Stimulated activated CD8-positive, alpha-beta memory T cell treated with anti-CD3 and anti-CD28 coated beads, Interleukin-12 subunit alpha, Interleukin-12 subunit beta, amount 100 ng/mL, for 1 hour (primary cell): ENCODE results near the gene RAB19.
A peak's percentile ranks its signal among the peaks of the same experiment; 100 is the strongest.

Source experiments
- DNase-seq: peaks from one replicate; pipeline ENCODE4 v3.0.0-alpha.2; 2020; ENCODE audit warnings: low read depth

Gene RAB19

GRCh38 chr7:140403878-140404564 lies at the start of gene RAB19:
RAB19 (plus strand) TSS chr7:140404058; CDS start chr7:140407647, 3,589 bp downstream.
- DNase-seq = peak; percentile 26

- DNase-seq = no peak
Observed at GRCh38 chr7:140358024-140358411, 45.8 kb upstream of the RAB19 start.

GRCh38 chr7:140358412-140359051 lies 45.3 kb upstream of the RAB19 start:
- no peak for DNase-seq

- no peak for DNase-seq
Observed at GRCh38 chr7:140360697-140361229, 43.1 kb upstream of the RAB19 start.

GRCh38 chr7:140364819-140365218 lies 39.0 kb upstream of the RAB19 start:
- no peak for DNase-seq

GRCh38 chr7:140367528-140367927 lies 36.3 kb upstream of the RAB19 start:
- no peak for DNase-seq

GRCh38 chr7:140369294-140369693 lies 34.6 kb upstream of the RAB19 start:
- no peak for DNase-seq

- DNase-seq = no peak
Observed at GRCh38 chr7:140375323-140375722, 28.5 kb upstream of the RAB19 start.

- no peak for DNase-seq
Observed at GRCh38 chr7:140375892-140376730, 27.7 kb upstream of the RAB19 start.

- no peak for DNase-seq
Observed at GRCh38 chr7:140383954-140384713, 19.7 kb upstream of the RAB19 start.

- no peak for DNase-seq
Observed at GRCh38 chr7:140384894-140385545, 18.8 kb upstream of the RAB19 start.

- no peak for DNase-seq
Observed at GRCh38 chr7:140389445-140389844, 14.4 kb upstream of the RAB19 start.

- no peak for DNase-seq
Observed at GRCh38 chr7:140390034-140390433, 13.8 kb upstream of the RAB19 start.

GRCh38 chr7:140390466-140391190 lies 13.2 kb upstream of the RAB19 start:
- no peak for DNase-seq

- no peak for DNase-seq
Observed at GRCh38 chr7:140391634-140392033, 12.2 kb upstream of the RAB19 start.

GRCh38 chr7:140393756-140394306 lies 10.0 kb upstream of the RAB19 start:
- DNase-seq = no peak

- peak; percentile 74 for DNase-seq
Observed at GRCh38 chr7:140397784-140398750, 5.8 kb upstream of the RAB19 start, which contains the start of gene SLC37A3. SLC37A3 (minus strand) TSS chr7:140398530; CDS start chr7:140382526, 16,004 bp downstream.

- no peak for DNase-seq
Observed at GRCh38 chr7:140398821-140399220, 5.0 kb upstream of the RAB19 start.

- no peak for DNase-seq
Observed at GRCh38 chr7:140400381-140400780, 3.5 kb upstream of the RAB19 start.
